Hepatocyte (in vitro differentiated cells): ENCODE measurements around the gene ACVR1.

Experiments used
- EZH2 ChIP-seq: fragments of 200-600 bp; sonication (generic); IDR thresholded peaks from 2 replicates; pipeline ENCODE4 v1.6.1; 2016; ENCODE audit warnings: antibody characterized with exemption, mild to moderate bottlenecking, borderline replicate concordance
- TF ChIP-seq, protein P1 (sequence below): fragments of 200-600 bp; sonication (generic); IDR thresholded peaks from 2 replicates; pipeline ENCODE4 v1.5.1; 2016; ENCODE audit warnings: antibody characterized with exemption, mild to moderate bottlenecking; ENCODE audit not compliant: poor library complexity

DNA sequence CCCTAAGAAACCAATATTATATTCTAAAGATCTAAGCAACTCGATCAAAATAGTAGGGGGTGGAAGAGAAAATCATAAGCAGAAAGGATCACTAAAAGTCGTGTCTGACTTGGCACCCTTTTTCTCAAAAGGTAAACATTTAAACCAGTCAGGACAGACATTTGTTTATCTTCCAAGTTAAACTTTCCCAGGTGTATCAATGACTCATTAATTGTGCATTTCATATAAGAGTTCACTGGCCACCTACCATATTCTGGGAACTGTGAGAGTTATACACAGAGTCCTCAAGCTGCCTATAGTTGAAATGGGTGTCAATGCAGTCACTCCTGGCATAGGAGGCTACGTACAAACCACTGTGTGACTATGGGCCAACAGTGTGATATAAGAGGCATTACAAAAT is 4.8 kb upstream of the ACVR1 start:
- TF ChIP-seq, protein P1, sequence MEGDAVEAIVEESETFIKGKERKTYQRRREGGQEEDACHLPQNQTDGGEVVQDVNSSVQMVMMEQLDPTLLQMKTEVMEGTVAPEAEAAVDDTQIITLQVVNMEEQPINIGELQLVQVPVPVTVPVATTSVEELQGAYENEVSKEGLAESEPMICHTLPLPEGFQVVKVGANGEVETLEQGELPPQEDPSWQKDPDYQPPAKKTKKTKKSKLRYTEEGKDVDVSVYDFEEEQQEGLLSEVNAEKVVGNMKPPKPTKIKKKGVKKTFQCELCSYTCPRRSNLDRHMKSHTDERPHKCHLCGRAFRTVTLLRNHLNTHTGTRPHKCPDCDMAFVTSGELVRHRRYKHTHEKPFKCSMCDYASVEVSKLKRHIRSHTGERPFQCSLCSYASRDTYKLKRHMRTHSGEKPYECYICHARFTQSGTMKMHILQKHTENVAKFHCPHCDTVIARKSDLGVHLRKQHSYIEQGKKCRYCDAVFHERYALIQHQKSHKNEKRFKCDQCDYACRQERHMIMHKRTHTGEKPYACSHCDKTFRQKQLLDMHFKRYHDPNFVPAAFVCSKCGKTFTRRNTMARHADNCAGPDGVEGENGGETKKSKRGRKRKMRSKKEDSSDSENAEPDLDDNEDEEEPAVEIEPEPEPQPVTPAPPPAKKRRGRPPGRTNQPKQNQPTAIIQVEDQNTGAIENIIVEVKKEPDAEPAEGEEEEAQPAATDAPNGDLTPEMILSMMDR: no peak
- TF ChIP-seq EZH2: no peak
